Mucosa of descending colon (tissue), 3 donors: ENCODE data around the gene STON2. TPM values are rescaled to one million over a fixed set of nuclear protein-coding genes. Genes with fewer than 3 reads are reported as not detected.

ENCODE experiments used
- ATAC-seq: fragments of 200-7000 bp; cut with Tn5 transposase; one replicate; pipeline ENCODE4 v1.9.1; 2020; ENCODE audit warnings: mild to moderate bottlenecking, moderate library complexity
- DNase-seq, 3 donors: peaks; one replicate each; pipeline ENCODE4 v3.0.0-alpha.2; 2020
- H3K36me3 ChIP-seq: fragments of 200-600 bp; one replicate; pipeline ENCODE4 v1.8.0; 2021; ENCODE audit warnings: low read depth, mild to moderate bottlenecking
- H3K4me1 ChIP-seq: fragments of 200-600 bp; one replicate; pipeline ENCODE4 v1.8.0; 2021; ENCODE audit warnings: low read depth, mild to moderate bottlenecking
- H3K4me3 ChIP-seq: fragments of 200-600 bp; one replicate; pipeline ENCODE4 v1.8.0; 2021; ENCODE audit warnings: mild to moderate bottlenecking
- H3K9me3 ChIP-seq: fragments of 200-600 bp; one replicate; pipeline ENCODE4 v1.8.0; 2021; ENCODE audit warnings: mild to moderate bottlenecking
- intact Hi-C, 2 donors: fragments of 100-400 bp; cut with DNase I in 1 of 2; cut with micrococcal nuclease in 1 of 2; formaldehyde crosslinking; loops; one replicate each; pipeline versions ENCODE4 v1.11.0 to v1.11.1; 2022; cut with DNase I, micrococcal nuclease
- total RNA-seq, 3 donors: library from RNA; stranded (reverse); fragmentation: NEBNext Ultra II Directional in 2 of 3; extraction: Animal tissue kit (Norgen Biotek cat#: 25700) in 2 of 3; gene quantifications; one replicate each; pipeline versions ENCODE4 v1.2.1 to v1.2.4, GENCODE V29; 2021 to 2023
- TF ChIP-seq, protein P1 (sequence below): fragments of 200-600 bp; IDR thresholded peaks from one replicate; pipeline ENCODE4 v1.8.0; 2022; ENCODE audit warnings: antibody characterized with exemption, mild to moderate bottlenecking
- donor health status: DM: no; HTN: no; CAD: no; lungs with moderate emphysema.
- donor health status: DM: no; HTN: no; CAD: no.
- donor health status: DM: no; HTN: yes; CAD: no.

STON2 gene
- total RNA-seq, 3 donors from 2014 or later, result 17.1 to 31.1 (median 20.7) TPM

DNA sequence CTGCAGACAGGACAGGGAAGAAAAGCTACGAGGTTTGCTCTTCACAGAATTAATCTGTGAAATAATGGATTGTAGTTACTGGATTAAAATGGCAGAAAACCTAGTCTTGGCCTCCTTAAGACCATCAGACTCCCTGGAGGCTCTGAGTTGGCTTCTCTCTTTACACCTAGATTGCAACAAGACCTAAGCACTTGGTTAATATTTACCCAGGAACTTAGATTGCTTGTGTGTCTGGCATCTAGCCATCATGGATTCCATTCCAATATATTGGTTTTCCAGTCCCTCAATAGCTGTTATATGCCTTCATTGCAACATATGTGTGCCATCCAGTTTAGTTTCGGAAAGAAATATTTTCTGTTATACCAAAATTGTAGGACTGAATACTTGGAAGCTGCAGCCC is 177.4 kb downstream of the STON2 start:
- DNase-seq (peak in 1 of 3 donors; percentile 47), ATAC-seq (no peak)
- no peaks in the 10 kb centered on the region for H3K9me3 ChIP-seq
- no peak overlapping the region for H3K4me3 ChIP-seq
- H3K36me3 ChIP-seq, result no peaks in the 10 kb centered on the region
- peaks cover 8% of the 10 kb centered on the region for H3K4me1 ChIP-seq
- TF ChIP-seq, protein P1, sequence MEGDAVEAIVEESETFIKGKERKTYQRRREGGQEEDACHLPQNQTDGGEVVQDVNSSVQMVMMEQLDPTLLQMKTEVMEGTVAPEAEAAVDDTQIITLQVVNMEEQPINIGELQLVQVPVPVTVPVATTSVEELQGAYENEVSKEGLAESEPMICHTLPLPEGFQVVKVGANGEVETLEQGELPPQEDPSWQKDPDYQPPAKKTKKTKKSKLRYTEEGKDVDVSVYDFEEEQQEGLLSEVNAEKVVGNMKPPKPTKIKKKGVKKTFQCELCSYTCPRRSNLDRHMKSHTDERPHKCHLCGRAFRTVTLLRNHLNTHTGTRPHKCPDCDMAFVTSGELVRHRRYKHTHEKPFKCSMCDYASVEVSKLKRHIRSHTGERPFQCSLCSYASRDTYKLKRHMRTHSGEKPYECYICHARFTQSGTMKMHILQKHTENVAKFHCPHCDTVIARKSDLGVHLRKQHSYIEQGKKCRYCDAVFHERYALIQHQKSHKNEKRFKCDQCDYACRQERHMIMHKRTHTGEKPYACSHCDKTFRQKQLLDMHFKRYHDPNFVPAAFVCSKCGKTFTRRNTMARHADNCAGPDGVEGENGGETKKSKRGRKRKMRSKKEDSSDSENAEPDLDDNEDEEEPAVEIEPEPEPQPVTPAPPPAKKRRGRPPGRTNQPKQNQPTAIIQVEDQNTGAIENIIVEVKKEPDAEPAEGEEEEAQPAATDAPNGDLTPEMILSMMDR, result no peak
- intact Hi-C loops, result no loop called here

DNA sequence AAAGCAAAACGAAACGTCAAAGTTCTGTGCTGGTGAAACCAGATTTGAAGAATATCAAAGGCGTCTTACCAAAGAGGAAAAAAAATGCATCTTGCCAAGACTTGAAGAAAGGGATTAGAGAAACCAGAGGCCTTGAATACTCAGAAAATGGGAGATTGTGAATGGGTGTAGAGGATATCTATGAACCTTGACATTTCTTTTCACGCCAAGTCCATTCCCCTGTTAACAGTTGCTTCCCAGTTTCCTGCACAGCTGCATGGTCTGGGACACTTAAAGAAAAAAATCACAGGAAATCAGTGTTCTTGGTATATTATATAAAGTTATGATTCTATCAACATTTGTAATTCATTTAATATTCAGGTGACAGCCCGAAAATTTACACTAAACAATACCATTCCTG is 178.0 kb downstream of the STON2 start:
- no peaks in the 10 kb centered on the region for H3K36me3 ChIP-seq
- DNase-seq (no peak), ATAC-seq (no peak)
- TF ChIP-seq, protein P1, result no peak
- peaks cover 8% of the 10 kb centered on the region for H3K4me1 ChIP-seq
- intact Hi-C loops, result no loop called here
- no peaks in the 10 kb centered on the region for H3K9me3 ChIP-seq
- no peak overlapping the region for H3K4me3 ChIP-seq

DNA sequence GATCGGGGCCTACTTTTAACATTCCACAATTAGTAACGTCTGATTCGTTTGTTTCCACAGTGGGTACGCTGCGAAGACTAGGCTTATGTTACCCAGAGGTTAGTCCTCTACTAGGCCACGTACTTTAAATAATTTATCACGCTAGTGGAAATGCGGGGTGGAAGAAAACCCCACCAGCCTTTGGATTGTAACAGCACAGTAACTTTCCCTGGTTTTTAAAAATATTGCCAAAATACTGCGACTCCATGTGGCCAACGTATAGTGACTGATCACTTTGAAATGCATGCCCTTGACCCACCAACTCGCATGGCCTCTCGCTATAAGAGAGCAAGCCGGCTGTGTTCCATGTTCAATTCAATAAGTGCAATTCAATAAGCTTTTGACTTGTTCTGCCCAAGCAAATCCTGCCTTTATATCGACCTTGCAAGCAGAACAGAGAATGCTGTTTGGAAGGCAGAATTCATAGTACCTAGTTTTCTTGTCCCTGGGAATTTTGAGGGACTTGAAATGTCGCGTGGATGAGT is 178.5 kb downstream of the STON2 start:
- peak in 1 of 3 donors; percentile 30 for DNase-seq
- ATAC-seq, result no peak
- H3K4me1 ChIP-seq, result peaks cover 8% of the 10 kb centered on the region
- no peaks in the 10 kb centered on the region for H3K36me3 ChIP-seq
- peak overlapping the region; percentile 77 for H3K4me3 ChIP-seq
- no peaks in the 10 kb centered on the region for H3K9me3 ChIP-seq
- intact Hi-C loops, result no loop called here
- TF ChIP-seq, protein P1, result no peak

DNA sequence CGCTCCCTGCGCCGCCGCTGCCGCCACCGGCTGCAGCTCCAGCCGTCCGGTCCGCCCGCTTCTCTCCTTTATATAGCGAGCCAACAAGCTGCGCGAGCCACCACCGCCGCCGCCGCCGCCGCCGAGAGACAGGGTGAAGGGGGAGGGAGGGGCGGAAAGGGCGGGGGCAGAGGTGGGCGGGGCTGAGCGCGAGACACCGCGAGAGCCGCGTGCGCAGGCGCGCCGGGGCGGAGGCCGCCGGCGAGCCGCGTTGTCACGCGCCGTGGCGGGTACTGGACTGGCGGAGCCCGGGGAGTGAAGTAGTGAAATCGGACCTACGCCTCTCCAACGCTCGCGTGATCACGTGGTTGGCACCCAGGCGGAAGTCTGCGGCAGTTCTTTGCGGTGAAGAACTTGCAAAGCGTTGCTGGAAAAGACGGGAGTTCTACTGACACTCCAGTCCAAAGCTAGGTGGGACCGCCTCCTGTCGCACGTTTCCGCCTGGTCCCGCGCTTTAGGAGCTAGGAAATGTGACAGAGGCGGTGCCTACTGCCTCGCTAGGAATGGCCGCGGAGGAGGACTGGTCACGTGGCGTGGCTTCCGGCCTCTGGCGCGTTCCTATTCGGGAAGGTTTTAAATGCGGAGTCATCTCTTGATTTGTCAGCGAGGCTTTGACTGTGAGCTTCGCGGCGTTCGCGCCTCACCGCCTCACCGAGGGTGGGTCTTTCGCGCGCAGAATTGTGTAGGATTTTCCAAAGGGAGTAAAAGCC is 179.1 kb downstream of the STON2 start, which contains the start of gene GTF2A1:
GTF2A1 (minus strand) TSS at position 130 of the 749 bp plus-strand sequence. CDS start 441 bp downstream, outside the sequence.
- peak within 1 kb of the TSS; percentile 77 for H3K4me3 ChIP-seq
- no peaks in the 10 kb centered on the region for H3K36me3 ChIP-seq
- peak; percentile 94 to 97 (median 96) for DNase-seq
- no peaks in the 10 kb centered on the region for H3K9me3 ChIP-seq
- peak; percentile 92 for ATAC-seq
- TF ChIP-seq, protein P1, result no peak
- peaks cover 8% of the 10 kb centered on the region for H3K4me1 ChIP-seq
- intact Hi-C loops, result no loop called here

DNA sequence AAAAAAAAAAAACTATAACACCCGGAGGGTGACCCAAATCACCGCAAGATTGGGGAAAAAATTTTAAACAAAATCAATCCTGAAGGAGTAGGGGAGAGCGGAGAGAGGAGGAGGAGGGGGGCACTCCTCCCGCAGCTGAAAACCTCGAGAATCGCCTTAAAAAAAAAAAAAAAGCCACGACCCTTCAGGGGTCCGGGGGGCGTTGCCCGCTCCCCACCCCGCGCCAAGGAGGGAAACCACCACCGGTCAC is 179.6 kb downstream of the STON2 start:
- ATAC-seq (no peak), DNase-seq (no peak)
- TF ChIP-seq, protein P1, result no peak
- Histone ChIP-seq H3K9me3 (no peaks in the 10 kb centered on the region), H3K4me3 (peak overlapping the region; percentile 77), H3K4me1 (peaks cover 8% of the 10 kb centered on the region), H3K36me3 (no peaks in the 10 kb centered on the region)
- intact Hi-C loops, result no loop called here
